ENCODE results near the gene RPS6KC1. TPM values are rescaled to one million over a fixed set of nuclear protein-coding genes. Genes with fewer than 3 reads are reported as not detected.

The RPS6KC1 gene
- total RNA-seq, 2 experiments from 2014 or later: 9.4 to 10.7 TPM

DNA sequence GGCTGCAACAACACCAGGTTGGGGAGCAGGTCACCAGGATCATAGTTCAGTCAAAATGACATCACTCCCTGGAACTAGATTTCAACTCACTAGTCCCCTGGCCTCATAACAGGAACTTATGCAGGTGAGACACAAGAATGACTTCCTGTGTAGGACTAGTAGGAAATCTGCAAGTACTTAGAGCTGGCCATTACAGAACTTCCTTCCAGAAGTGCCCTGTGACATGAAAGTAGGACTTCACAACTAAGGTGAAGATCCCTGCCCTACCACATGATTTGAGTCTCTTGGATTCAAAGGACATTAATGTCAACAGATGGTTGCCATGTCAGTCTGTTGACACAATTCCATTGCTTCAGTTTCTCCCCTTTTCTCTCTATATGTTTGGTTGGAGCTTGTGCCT, 223.1 kb downstream of the RPS6KC1 start:
- H3K9me3 ChIP-seq (ENCODE audit: low read length): no peaks in the 10 kb centered on the region
- CTCF ChIA-PET (ENCODE audit: unreplicated experiment): no interaction called here
- no peaks in the 10 kb centered on the region for H3K79me2 ChIP-seq (ENCODE audit: insufficient read depth, low read depth, low read length)
- intact Hi-C loops (cut with micrococcal nuclease; ENCODE audit: unreplicated experiment): no loop called here
- TF ChIP-seq, protein P1, sequence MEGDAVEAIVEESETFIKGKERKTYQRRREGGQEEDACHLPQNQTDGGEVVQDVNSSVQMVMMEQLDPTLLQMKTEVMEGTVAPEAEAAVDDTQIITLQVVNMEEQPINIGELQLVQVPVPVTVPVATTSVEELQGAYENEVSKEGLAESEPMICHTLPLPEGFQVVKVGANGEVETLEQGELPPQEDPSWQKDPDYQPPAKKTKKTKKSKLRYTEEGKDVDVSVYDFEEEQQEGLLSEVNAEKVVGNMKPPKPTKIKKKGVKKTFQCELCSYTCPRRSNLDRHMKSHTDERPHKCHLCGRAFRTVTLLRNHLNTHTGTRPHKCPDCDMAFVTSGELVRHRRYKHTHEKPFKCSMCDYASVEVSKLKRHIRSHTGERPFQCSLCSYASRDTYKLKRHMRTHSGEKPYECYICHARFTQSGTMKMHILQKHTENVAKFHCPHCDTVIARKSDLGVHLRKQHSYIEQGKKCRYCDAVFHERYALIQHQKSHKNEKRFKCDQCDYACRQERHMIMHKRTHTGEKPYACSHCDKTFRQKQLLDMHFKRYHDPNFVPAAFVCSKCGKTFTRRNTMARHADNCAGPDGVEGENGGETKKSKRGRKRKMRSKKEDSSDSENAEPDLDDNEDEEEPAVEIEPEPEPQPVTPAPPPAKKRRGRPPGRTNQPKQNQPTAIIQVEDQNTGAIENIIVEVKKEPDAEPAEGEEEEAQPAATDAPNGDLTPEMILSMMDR (conservative IDR thresholded peaks at IDR 0.05; ENCODE audit: low read length): no peak
- no peak for TF ChIP-seq EZH2phosphoT487 (IDR thresholded peaks at IDR 0.05; ENCODE audit: borderline replicate concordance, low read depth, low read length)
- no peak overlapping the region for H2AFZ ChIP-seq (ENCODE audit: low read length)
- no peaks in the 10 kb centered on the region for H3K9me2 ChIP-seq (ENCODE audit: insufficient read depth, low read length)
- no peak overlapping the region for H3K4me3 ChIP-seq (ENCODE audit: low read depth, low read length, poor library complexity, severe bottlenecking)
- no peaks in the 10 kb centered on the region for H3K36me3 ChIP-seq (ENCODE audit: insufficient read depth, low read length)
- no peak overlapping the region for H3K4me2 ChIP-seq (ENCODE audit: low read length)
- no peaks in the 10 kb centered on the region for H4K20me1 ChIP-seq (ENCODE audit: insufficient read depth, low read length)
- peak; percentile 8 for DNase-seq (ENCODE audit: low spot score)
- H3K4me1 ChIP-seq (ENCODE audit: insufficient read depth, low read length, poor library complexity, severe bottlenecking): no peaks in the 10 kb centered on the region
- BruUV-seq (replicated peaks): no TSS peak
- POLR2A ChIA-PET: interaction anchor here (0.6 to 1.0 kb wide), 2 partner anchors 10 to 42 kb away, joined by 3 to 4 read pairs; no protein-coding TSS in a partner anchor
- H3K27ac ChIP-seq (ENCODE audit: low read depth, low read length, poor library complexity, severe bottlenecking): no peak overlapping the region

DNA sequence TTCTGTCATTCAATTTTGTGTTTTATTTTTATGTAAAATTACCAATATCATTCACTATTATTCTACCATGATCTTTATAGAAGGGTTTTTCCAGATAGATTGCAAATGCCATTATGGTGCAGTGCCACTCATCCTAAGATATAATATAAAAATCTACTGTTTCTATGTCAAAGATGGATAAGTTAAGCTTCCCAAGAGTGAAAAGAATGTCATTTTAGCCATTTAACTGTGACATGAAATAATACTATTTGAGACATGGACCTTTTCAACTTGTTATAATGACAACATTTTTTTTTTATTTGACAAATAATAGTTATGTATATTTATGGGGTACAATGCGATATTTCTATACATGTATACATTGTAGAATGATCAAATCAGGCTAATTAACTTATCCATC, 224.3 kb downstream of the RPS6KC1 start:
- TF ChIP-seq, protein P1 (conservative IDR thresholded peaks at IDR 0.05; ENCODE audit: low read length): no peak
- TF ChIP-seq EZH2phosphoT487 (IDR thresholded peaks at IDR 0.05; ENCODE audit: borderline replicate concordance, low read depth, low read length): no peak
- Histone ChIP-seq H3K4me2 (ENCODE audit: low read length) (no peak overlapping the region), H3K9me2 (ENCODE audit: insufficient read depth, low read length) (no peaks in the 10 kb centered on the region), H4K20me1 (ENCODE audit: insufficient read depth, low read length) (no peaks in the 10 kb centered on the region), H3K27ac (ENCODE audit: low read depth, low read length, poor library complexity, severe bottlenecking) (no peak overlapping the region), H2AFZ (ENCODE audit: low read length) (no peak overlapping the region), H3K4me3 (ENCODE audit: low read depth, low read length, poor library complexity, severe bottlenecking) (no peak overlapping the region), H3K36me3 (ENCODE audit: insufficient read depth, low read length) (no peaks in the 10 kb centered on the region), H3K79me2 (ENCODE audit: insufficient read depth, low read depth, low read length) (no peaks in the 10 kb centered on the region), H3K4me1 (ENCODE audit: insufficient read depth, low read length, poor library complexity, severe bottlenecking) (no peaks in the 10 kb centered on the region), H3K9me3 (ENCODE audit: low read length) (no peaks in the 10 kb centered on the region)
- DNase-seq (ENCODE audit: low spot score): no peak
- POLR2A ChIA-PET: interaction anchor here (1.0 kb wide), 1 partner anchor 8 kb away, joined by 3 read pairs; no protein-coding TSS in a partner anchor
- CTCF ChIA-PET (ENCODE audit: unreplicated experiment): no interaction called here
- intact Hi-C loops (cut with micrococcal nuclease; ENCODE audit: unreplicated experiment): no loop called here
- no TSS peak for BruUV-seq (replicated peaks)

DNA sequence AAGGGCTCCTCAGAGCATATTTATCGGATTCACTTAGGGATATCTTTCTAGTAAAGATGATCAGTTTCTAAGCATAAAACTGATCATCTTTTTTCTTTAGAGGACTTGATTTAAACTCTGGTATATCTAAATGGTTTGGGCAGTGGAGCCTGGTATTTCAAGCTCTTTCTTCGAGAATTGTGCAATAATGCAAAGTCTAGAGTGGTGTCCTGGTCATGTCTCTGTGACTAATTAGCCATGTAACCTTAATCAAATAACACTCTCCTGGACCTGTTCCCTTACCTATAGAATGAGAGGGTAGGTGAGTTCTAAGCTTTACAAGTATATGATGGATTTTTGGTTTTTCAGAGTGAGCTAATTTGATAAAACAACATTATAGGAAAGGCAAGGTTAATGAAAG, 225.2 kb downstream of the RPS6KC1 start:
- Histone ChIP-seq H4K20me1 (ENCODE audit: insufficient read depth, low read length) (no peaks in the 10 kb centered on the region), H3K4me3 (ENCODE audit: low read depth, low read length, poor library complexity, severe bottlenecking) (no peak overlapping the region), H3K79me2 (ENCODE audit: insufficient read depth, low read depth, low read length) (no peaks in the 10 kb centered on the region), H3K4me2 (ENCODE audit: low read length) (no peak overlapping the region), H3K4me1 (ENCODE audit: insufficient read depth, low read length, poor library complexity, severe bottlenecking) (no peaks in the 10 kb centered on the region), H2AFZ (ENCODE audit: low read length) (no peak overlapping the region), H3K9me2 (ENCODE audit: insufficient read depth, low read length) (no peaks in the 10 kb centered on the region), H3K27ac (ENCODE audit: low read depth, low read length, poor library complexity, severe bottlenecking) (no peak overlapping the region), H3K9me3 (ENCODE audit: low read length) (no peaks in the 10 kb centered on the region), H3K36me3 (ENCODE audit: insufficient read depth, low read length) (no peaks in the 10 kb centered on the region)
- no peak for DNase-seq (ENCODE audit: low spot score)
- ChIA-PET POLR2A (no interaction called here), CTCF (ENCODE audit: unreplicated experiment) (no interaction called here)
- no TSS peak for BruUV-seq (replicated peaks)
- TF ChIP-seq EZH2phosphoT487 (IDR thresholded peaks at IDR 0.05; ENCODE audit: borderline replicate concordance, low read depth, low read length): no peak
- TF ChIP-seq, protein P1 (conservative IDR thresholded peaks at IDR 0.05; ENCODE audit: low read length): no peak
- intact Hi-C loops (cut with micrococcal nuclease; ENCODE audit: unreplicated experiment): no loop called here
